OCI-LY1 (cell line): Measurements from ENCODE around the gene DHRS7B.
"Not testable (repeated sequence)": the region's sequence is repeated elsewhere in the genome, so short reads cannot be mapped to it uniquely, and the experiment has no call there.

Experiments used
- EZH2 ChIP-seq: fragments of 200-600 bp; sonication (generic), shearing (Covaris generic); IDR thresholded peaks from 2 replicates; pipeline ENCODE4 v1.8.0; 2017; ENCODE audit warnings: borderline replicate concordance, mixed run types, mild to moderate bottlenecking, antibody characterized with exemption, low read length, moderate library complexity, mixed read lengths
- TF ChIP-seq, protein P1 (sequence below): fragments of 200-600 bp; sonication (generic), shearing (Covaris generic); IDR thresholded peaks from 2 replicates; pipeline ENCODE4 v1.5.1; 2017; ENCODE audit warnings: mild to moderate bottlenecking, antibody characterized with exemption, low read length, moderate library complexity, mixed read lengths

DNA sequence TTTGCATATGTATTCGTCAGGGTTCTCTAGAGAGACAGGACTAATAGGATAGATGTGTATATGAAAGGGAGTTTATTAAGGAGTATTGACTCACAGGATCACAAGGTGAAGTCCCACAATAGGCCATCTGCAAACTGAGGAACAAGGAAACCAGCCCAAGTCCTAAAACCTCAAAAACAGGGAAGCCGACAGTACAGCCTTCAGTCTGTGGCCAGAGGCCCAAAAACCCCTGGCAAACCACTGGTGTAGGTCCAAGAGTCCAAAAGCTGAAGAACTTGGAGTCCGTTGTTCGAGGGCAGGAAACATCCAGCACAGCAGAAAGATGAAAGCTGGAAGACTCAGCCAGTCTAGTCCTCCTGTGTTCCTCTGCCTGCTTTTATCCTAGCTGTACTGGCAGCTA, 12.0 kb upstream of the DHRS7B start:
- TF ChIP-seq, protein P1, sequence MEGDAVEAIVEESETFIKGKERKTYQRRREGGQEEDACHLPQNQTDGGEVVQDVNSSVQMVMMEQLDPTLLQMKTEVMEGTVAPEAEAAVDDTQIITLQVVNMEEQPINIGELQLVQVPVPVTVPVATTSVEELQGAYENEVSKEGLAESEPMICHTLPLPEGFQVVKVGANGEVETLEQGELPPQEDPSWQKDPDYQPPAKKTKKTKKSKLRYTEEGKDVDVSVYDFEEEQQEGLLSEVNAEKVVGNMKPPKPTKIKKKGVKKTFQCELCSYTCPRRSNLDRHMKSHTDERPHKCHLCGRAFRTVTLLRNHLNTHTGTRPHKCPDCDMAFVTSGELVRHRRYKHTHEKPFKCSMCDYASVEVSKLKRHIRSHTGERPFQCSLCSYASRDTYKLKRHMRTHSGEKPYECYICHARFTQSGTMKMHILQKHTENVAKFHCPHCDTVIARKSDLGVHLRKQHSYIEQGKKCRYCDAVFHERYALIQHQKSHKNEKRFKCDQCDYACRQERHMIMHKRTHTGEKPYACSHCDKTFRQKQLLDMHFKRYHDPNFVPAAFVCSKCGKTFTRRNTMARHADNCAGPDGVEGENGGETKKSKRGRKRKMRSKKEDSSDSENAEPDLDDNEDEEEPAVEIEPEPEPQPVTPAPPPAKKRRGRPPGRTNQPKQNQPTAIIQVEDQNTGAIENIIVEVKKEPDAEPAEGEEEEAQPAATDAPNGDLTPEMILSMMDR: not testable (repeated sequence)
- not testable (repeated sequence) for TF ChIP-seq EZH2
